IMR-90 (cell line): Measurements from ENCODE around the gene PGF.

Source experiments
- CEBPB ChIP-seq: IDR thresholded peaks from 2 replicates; pipeline ENCODE4 v1.6.1; 2012; ENCODE audit warnings: low read depth, low read length, improper control_type of control experiment
- ELK1 ChIP-seq: fragments of 150-350 bp; IDR thresholded peaks from 2 replicates; pipeline ENCODE4 v1.6.1; 2016; ENCODE audit warnings: low read depth, mild to moderate bottlenecking, low read length, moderate library complexity, borderline replicate concordance
- MAFK ChIP-seq: IDR thresholded peaks from 2 replicates; pipeline ENCODE4 v1.6.1; 2012; ENCODE audit warnings: low read depth, low read length, improper control_type of control experiment
- MXI1 ChIP-seq: IDR thresholded peaks from 2 replicates; pipeline ENCODE4 v1.6.1; 2012; ENCODE audit warnings: low read depth, mild to moderate bottlenecking, low read length, moderate library complexity, borderline replicate concordance
- POLR2A ChIP-seq: IDR thresholded peaks from 2 replicates; pipeline ENCODE4 v1.6.1; 2012; ENCODE audit warnings: mild to moderate bottlenecking, low read depth, low read length
- RAD21 ChIP-seq: IDR thresholded peaks from 2 replicates; pipeline ENCODE4 v1.6.1; 2012; ENCODE audit warnings: low read length, improper control_type of control experiment
- RCOR1 ChIP-seq: IDR thresholded peaks from 2 replicates; pipeline ENCODE4 v1.6.1; 2012; ENCODE audit warnings: mild to moderate bottlenecking, low read length, improper control_type of control experiment; ENCODE audit not compliant: insufficient replicate concordance
- RFX5 ChIP-seq: IDR thresholded peaks from 2 replicates; pipeline ENCODE4 v1.8.0; 2012; ENCODE audit warnings: low read depth, mild to moderate bottlenecking, low read length, moderate library complexity
- SMC3 ChIP-seq: fragments of 150-350 bp; IDR thresholded peaks from 2 replicates; pipeline ENCODE4 v1.6.1; 2016; ENCODE audit warnings: low read depth, mild to moderate bottlenecking, antibody characterized with exemption, low read length, moderate library complexity
- TF ChIP-seq, protein P1 (sequence below): conservative IDR thresholded peaks from 2 replicates; pipeline ENCODE4 v1.5.1; 2012; ENCODE audit warnings: mild to moderate bottlenecking, low read depth, low read length, improper control_type of control experiment

DNA sequence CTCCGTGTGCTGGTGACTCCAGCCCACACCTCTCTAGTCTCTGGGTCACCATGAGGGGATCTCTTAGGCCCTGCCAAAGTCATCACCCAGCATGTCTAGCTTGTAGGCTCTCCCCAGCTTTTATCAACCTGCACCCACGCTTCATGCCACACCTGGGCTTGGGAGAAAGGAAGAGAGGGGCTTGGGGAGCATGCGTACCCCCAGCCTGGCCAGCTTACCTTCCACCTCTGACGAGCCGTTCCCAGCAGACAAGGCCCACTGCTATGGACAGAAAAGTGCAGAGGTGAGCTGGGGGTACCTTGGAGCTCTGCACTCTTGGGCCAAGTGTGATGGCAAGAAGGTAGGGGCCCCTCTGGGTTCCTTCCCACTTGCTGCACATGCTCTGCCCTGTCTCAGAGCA, 1.7 kb downstream of the PGF start:
- TF ChIP-seq, protein P1, sequence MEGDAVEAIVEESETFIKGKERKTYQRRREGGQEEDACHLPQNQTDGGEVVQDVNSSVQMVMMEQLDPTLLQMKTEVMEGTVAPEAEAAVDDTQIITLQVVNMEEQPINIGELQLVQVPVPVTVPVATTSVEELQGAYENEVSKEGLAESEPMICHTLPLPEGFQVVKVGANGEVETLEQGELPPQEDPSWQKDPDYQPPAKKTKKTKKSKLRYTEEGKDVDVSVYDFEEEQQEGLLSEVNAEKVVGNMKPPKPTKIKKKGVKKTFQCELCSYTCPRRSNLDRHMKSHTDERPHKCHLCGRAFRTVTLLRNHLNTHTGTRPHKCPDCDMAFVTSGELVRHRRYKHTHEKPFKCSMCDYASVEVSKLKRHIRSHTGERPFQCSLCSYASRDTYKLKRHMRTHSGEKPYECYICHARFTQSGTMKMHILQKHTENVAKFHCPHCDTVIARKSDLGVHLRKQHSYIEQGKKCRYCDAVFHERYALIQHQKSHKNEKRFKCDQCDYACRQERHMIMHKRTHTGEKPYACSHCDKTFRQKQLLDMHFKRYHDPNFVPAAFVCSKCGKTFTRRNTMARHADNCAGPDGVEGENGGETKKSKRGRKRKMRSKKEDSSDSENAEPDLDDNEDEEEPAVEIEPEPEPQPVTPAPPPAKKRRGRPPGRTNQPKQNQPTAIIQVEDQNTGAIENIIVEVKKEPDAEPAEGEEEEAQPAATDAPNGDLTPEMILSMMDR = no peak
- TF ChIP-seq RAD21 = no peak
- TF ChIP-seq MXI1 = no peak
- TF ChIP-seq RCOR1 = no peak
- no peak for TF ChIP-seq CEBPB
- no peak for TF ChIP-seq RFX5
- no peak for TF ChIP-seq POLR2A
- TF ChIP-seq MAFK = no peak
- no peak for TF ChIP-seq SMC3
- no peak for TF ChIP-seq ELK1
